Endothelial cell of hepatic sinusoid (primary cell): ENCODE results near the gene LMTK2.
"Not testable (repeated sequence)": the region's sequence is repeated elsewhere in the genome, so short reads cannot be mapped to it uniquely, and the experiment has no call there.

Source experiments
- in situ Hi-C: cut with HindIII; loops from 2 replicates; pipeline ENCODE4 v1.10.0; 2017; ENCODE audit warnings: low sequenced_read_pairs

The LMTK2 gene

DNA sequence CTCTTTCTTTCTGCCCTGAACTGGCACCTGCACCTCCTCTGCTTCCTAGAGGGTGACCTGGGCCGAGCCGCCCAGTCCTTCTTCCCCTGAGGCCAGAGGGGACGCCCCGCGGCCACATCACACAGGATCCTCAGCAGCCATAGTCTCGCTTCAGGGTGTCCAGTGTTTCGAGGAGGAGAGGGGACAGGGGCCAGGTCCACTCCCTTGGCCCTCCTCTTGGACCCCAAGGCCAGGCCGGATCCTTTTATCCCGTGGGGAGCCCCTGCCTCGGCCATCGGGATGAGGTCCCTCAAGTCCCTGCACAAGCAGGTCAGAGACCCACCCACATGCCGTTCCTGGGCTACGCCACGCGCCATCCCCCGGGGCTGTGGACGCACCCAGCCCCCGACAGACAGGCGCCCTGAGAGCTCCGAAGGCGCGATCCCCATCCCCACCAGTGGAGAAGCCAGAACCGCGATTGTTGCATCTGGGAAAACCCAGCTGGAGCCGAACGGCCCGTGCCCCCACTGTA is 108.2 kb downstream of the LMTK2 start:
- in situ Hi-C loops, result no loop called here

DNA sequence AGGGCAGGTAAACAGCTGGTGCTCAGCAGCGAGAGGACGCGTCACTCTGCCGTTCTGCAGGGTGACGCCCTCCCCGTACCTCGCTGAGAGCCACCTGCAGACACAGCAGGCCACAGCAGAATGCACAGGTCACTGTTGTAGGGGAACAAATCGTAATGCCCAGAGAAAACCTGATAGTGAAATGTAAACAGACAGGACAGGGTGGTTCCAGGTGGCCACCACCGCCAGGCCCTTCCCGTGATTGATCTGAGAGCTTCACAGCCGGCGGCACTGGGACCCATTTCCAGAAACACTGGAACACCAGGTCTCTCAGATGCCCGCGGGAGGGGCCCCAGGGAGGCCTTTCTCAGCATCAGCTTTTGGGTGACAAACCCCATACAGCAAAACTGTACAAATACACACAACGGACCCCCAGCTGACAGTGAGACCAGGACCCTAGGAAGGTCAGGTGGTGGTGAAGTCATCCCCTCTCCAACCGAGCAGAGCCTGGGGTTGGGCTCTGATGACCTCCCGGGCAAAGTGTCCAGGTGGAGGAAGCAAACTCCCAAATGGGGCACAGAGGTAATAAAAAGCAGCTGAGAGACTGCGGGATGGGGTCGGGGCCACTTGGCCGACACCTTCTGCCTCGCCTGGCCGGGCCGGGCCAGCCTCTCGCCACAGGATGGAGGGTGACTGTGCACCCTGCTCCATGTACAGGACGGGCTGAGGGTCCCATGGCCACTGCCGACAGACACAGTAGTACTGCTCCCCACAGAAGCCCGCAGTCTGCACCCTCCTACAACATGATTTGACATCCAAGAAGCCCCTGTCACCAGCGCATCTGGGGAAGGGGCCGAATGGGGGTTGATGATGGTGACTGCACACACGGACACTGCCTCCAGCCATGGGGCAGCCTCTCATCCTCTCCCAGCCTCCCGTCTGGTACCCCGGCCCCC is 109.2 kb downstream of the LMTK2 start:
- in situ Hi-C loops, result no loop called here

- in situ Hi-C loops, result no loop called here
Measured at GRCh38 chr7:98216941-98217622, 110.4 kb downstream of the LMTK2 start.

- in situ Hi-C loops, result no loop called here
Measured at GRCh38 chr7:98217623-98218582, 111.2 kb downstream of the LMTK2 start.

DNA sequence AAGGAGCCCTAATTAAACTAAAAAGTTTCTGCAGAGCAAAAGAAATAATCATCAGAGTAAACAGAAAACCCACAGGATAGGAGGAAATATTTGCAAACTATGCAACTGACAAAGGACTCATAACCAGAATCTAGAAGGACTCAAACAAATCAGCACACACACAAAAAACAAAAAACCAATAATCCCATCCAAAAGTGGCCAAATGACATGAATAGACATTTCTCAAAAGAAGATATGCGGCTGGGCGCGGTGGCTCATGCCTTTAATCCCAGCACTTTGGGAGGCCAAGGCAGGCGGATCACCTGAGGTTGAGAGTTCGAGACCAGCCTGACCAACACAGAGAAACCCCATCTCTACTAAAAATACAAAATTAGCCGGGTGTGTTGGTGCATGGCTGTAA is 112.7 kb downstream of the LMTK2 start:
- in situ Hi-C loops, result not testable (repeated sequence)

- in situ Hi-C loops, result no loop called here
Measured at GRCh38 chr7:98221611-98222532, 115.2 kb downstream of the LMTK2 start.

GRCh38 chr7:98222533-98223195 is 116.0 kb downstream of the LMTK2 start:
- in situ Hi-C loops, result no loop called here

DNA sequence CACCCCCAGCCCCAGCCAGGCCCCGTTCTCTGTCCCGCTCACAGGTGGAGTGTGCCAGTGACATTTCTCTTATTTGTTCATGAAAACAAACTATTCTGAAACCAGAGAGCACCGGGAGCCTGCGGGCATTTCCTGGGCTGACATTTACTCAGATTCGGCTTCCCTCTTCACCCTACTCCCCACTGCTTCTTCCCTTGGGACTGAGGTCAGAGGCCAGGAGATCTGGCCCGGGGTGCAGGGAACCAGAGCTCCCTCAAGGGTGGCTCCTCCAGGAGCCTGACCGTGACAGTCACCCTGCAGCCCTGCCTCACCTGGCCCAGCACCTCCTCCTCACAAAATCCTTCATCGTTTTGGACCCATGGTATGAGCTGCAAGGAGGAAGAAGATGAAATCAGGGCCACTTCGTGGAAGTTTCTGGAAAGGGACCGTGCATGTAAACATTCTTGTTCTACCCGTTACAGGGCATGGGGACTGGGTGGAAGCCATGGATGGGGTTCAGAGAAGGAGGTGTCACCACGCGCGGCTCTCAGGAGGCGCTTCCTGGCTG is 116.8 kb downstream of the LMTK2 start:
- in situ Hi-C loops, result no loop called here

GRCh38 chr7:98223898-98224700 is 117.4 kb downstream of the LMTK2 start:
- in situ Hi-C loops, result no loop called here

DNA sequence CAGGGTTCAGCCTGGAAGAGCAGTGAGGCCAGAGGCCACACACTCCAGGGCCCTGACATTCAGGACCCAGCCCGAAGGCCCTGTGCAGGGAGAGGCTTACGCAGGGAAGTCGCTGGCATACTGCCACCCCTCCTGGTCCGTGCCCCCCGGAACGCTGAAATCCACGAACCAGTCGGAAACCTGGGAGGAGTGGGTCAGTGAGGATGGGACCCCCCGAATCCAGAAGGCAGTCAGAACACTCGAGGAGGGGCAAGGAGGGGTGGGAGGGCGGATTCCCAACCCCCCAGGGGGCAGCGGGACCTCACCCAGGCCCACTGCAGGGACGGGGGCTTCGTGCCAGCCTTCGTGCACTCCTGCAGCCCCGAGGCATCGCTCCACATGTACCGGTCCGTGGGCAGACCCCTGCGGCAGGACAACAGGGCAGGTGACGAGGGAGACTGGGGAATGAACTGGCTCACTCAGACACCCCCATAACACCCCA is 118.1 kb downstream of the LMTK2 start:
- in situ Hi-C loops, result no loop called here

GRCh38 chr7:98225913-98226614 is 119.4 kb downstream of the LMTK2 start:
- in situ Hi-C loops, result no loop called here

DNA sequence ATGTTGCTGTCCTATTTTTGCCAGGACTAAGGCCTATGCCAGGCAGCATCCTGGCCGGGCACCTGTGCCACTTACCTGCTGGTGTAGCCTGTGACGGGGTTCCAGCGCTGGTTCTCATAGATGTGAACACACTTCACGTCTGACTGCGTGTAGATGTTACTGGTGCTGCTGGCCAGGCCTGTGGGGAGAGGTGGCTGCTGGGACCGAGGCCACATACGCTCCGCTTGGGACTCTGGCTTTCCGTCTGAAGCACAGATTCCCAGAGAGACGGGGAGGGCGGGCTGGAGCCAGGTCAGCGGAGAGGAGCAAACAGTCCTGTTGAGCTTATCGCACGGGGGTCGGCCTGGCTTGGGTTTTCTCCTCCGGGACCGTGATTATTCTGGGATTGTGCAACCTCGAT is 121.3 kb downstream of the LMTK2 start:
- in situ Hi-C loops, result no loop called here

- in situ Hi-C loops, result no loop called here
Measured at GRCh38 chr7:98228801-98229200, 122.1 kb downstream of the LMTK2 start.

DNA sequence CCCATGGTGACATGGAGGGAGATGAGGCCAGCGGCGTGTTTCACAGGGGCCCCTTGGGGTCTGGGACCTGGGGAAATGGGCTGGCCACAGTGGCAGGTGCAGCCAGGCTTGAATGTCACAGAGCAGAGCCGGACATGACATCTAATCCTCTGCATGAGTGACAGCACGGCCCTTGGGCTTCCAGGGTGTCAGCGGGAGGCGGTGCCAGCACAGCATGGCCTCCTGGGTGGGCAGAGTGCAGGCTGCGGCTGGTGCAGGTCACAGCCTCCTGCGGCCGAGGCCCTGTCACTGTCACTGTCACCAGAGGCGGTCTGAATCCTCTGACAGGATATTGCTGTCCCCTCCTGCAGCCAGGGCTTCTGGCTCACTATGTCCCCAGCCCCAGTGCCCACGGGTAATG is 122.8 kb downstream of the LMTK2 start:
- in situ Hi-C loops, result no loop called here

- in situ Hi-C loops, result no loop called here
Measured at GRCh38 chr7:98229991-98230745, 123.5 kb downstream of the LMTK2 start.

DNA sequence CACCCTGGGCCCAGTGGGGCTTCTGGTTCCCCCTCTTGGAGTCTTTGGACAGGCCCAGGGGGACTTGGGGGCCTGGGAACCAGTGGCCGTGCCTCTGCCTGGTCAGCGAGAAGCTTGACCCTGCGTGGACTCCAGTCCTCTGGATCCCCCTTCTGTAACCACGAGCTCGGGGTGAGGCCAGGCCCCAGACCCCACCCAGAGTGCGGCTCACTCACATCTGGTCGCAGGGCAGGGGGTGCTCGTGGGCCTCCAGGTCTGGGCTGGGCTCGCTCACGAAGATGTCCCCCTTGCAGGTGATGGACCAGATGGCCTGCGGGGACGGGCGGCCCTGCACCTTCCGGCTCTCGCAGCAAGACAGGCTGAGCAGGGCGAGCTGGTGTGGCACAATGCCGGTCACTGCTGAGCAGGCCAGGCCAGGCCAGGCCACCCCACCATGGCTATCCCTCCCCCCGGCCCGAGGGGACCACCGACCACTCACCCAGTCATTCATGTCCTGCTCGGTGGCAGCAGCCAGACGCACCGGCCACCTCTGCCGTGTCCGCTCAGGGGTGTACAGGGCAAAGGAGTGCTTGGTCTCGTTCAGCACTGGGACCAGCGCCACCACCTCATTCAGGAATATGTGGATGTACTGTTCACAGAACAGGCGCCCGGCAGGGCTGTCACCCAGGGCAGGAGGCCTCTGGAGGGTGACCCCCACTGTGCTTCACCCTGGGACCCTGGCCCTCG is 124.2 kb downstream of the LMTK2 start:
- in situ Hi-C loops, result no loop called here
